Ectodermal cell (in vitro differentiated cells): ENCODE results near the gene CAMKV. TPM values are rescaled to one million over a fixed set of nuclear protein-coding genes. Genes with fewer than 3 reads are reported as not detected.
"Not testable (repeated sequence)": the region's sequence is repeated elsewhere in the genome, so short reads cannot be mapped to it uniquely, and the experiment has no call there.

Experiments
- H3K27ac ChIP-seq: 2 replicates; pipeline ENCODE4 v1.7.0; 2013; ENCODE audit warnings: mild to moderate bottlenecking, low read depth, low read length; ENCODE audit not compliant: insufficient read depth, poor library complexity, severe bottlenecking
- H3K27me3 ChIP-seq: 2 replicates; pipeline ENCODE4 v1.7.0; 2013; ENCODE audit warnings: mild to moderate bottlenecking, low read length; ENCODE audit not compliant: insufficient read depth, control insufficient read depth, poor library complexity, severe bottlenecking
- H3K36me3 ChIP-seq: one replicate; pipeline ENCODE4 v1.7.0; 2013; ENCODE audit warnings: low read length; ENCODE audit not compliant: control insufficient read depth, insufficient read depth
- H3K4me1 ChIP-seq: one replicate; pipeline ENCODE4 v1.7.0; 2013; ENCODE audit warnings: low read length; ENCODE audit not compliant: control insufficient read depth, insufficient read depth
- H3K4me3 ChIP-seq: 2 replicates; pipeline ENCODE4 v1.7.0; 2013; ENCODE audit warnings: low read depth, low read length, control low read depth; ENCODE audit not compliant: insufficient read depth
- H3K9me3 ChIP-seq: 2 replicates; pipeline ENCODE4 v1.7.0; 2013; ENCODE audit warnings: mild to moderate bottlenecking, low read length, moderate library complexity; ENCODE audit not compliant: control insufficient read depth
- WGBS, 2 experiments: methylation state at CpG; one replicate each; pipeline ENCODE4 v1.1.7; 2013; ENCODE audit warnings: missing lambda C conversion rate in 2 of 2; 5-methylcytosine and 5-hydroxymethylcytosine counted together
- polyA plus RNA-seq, 4 experiments: library from polyadenylated mRNA; stranded (reverse); fragments of 50-300 nt; gene quantifications; one replicate each; pipeline ENCODE4 v1.2.3, GENCODE V29; 2013

Gene CAMKV, protein sequence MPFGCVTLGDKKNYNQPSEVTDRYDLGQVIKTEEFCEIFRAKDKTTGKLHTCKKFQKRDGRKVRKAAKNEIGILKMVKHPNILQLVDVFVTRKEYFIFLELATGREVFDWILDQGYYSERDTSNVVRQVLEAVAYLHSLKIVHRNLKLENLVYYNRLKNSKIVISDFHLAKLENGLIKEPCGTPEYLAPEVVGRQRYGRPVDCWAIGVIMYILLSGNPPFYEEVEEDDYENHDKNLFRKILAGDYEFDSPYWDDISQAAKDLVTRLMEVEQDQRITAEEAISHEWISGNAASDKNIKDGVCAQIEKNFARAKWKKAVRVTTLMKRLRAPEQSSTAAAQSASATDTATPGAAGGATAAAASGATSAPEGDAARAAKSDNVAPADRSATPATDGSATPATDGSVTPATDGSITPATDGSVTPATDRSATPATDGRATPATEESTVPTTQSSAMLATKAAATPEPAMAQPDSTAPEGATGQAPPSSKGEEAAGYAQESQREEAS
- polyA plus RNA-seq (2013, experiment 1 of 4), result 24.3 TPM
- polyA plus RNA-seq (2013, experiment 2 of 4), result 22.4 TPM
- 24.6 TPM for polyA plus RNA-seq (2013, experiment 3 of 4)
- 24.0 TPM for polyA plus RNA-seq (2013, experiment 4 of 4)

DNA sequence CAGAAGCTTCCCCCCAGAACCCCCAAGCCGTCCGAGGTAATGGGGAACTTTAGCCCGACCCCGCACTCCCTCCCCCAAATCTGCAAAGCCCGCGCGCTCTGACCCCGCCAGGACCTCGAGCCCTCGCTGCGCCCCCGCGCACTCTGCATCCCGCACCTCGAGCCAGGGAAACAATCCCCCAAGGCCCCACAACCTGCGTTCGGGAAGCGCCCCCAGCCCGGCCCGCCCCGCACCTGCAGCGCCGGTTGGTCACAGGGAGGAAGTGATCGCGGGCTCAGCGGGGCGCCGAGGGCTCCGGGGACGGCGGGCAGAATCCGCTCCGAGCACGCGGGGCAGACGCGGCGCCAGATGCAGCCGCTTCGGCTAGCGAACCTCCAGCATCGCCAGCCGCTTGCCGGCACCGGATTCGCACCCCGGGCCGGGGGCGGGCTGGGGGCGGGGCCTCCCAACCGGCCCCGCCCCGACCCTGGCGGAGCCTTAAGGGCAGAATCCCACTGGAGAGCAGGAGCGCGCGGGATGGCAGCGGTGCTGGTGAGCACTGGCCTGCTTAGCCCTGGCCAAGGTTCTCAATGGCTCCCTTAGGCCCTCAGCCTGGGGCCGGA, at the start of gene CAMKV:
CAMKV (minus strand) TSS at position 382 of the 602 bp plus-strand sequence. CDS start 7,518 bp downstream, outside the sequence.
- Histone ChIP-seq H3K4me1 (peaks cover 42% of the 10 kb centered on the region), H3K36me3 (no peaks in the 10 kb centered on the region), H3K4me3 (peak within 1 kb of the TSS; percentile 54), H3K27me3 (peaks cover 16% of the 10 kb centered on the region), H3K9me3 (no peaks in the 10 kb centered on the region), H3K27ac (no peak within 1 kb of the TSS)
- 0 to 1% methylated on average over 59 of the region's 59 CpGs for WGBS, 2 experiments

DNA sequence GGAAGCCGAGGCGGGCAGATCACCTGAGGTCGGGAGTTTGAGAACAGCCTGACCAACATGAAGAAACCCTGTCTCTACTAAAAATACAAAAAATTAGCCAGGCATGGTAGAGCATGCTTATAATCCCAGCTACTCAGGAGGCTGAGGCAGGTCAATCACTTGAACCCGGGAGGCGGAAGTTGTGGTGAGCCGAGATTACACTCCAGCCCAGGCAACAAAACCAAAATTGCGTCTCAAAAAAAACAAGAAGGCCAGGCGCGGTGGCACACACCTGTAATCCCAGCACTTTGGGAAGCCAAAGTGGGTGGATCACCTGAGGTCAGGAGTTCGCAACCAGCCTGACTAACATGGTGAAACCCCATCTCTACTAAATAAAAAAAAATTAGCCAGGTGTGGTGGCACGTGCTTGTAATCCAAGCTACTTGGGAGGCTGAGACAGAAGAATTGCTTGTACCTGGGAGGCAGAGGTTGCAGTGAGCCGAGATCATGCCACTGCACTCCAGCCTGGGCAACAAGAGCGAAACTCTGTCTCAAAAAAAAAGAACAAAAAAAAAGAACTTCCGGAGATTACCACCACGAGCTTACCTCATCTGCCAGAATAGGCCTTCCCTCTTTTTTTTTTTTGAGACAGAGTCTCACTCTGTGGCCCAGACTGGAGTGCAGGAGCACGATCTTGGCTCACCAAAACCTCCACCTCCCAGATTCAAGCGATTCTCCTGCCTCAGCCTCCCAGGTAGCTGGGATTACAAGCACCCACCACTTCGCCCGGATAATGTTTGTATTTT, 48.3 kb upstream of the CAMKV start:
- not testable (repeated sequence) for H3K36me3 ChIP-seq, H3K4me3 ChIP-seq, H3K9me3 ChIP-seq, H3K27me3 ChIP-seq, H3K27ac ChIP-seq, H3K4me1 ChIP-seq
- WGBS, 2 experiments, result 92 to 96% methylated on average over 19 of the region's 19 CpGs

DNA sequence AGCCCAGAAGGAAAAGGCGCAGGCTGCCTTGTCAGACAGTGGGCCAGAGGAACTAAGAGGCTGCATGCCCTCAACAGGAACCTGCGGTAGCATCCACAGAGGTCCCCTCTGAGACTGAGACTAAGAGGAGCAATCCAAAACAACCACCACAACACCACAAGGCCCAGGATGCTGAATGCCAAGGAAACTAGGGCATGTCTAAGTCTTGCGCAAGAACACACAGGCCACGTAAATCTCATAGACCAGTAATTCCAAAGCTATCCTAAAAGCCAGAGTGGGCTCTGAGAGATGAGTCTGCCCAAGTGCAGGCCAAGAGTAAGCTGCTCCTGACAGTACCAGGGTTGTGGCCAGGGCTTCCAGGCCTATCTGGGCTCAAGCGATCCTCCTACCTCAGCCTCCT, 47.0 kb upstream of the CAMKV start:
- Histone ChIP-seq H3K4me1 (no peaks in the 10 kb centered on the region), H3K36me3 (no peaks in the 10 kb centered on the region), H3K27ac (no peak overlapping the region), H3K27me3 (no peaks in the 10 kb centered on the region), H3K9me3 (no peaks in the 10 kb centered on the region), H3K4me3 (no peak overlapping the region)
- 96% methylated on average over 5 of the region's 5 CpGs for WGBS, 2 experiments

DNA sequence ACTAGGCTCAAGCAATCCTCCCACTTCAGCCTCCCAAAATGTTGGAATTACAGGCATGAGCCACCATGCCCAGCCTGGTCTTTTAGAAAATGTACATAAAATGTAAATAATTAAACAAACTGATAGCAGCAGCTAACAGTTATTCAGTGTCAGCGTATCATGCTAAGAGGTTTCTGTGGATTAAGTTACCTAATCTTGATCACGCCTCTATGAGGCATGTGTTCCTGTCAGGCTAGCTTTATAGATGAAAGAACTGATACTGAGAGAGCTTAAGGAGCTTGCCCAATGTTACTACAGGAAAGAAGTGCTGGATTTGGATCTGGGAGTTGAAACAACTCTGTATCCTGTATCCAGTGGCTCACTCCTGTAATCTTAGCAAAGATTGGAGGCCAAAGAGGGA, 45.2 kb upstream of the CAMKV start:
- WGBS, 2 experiments, result 93 to 97% methylated on average over 2 of the region's 2 CpGs
- H3K4me1 ChIP-seq, result no peaks in the 10 kb centered on the region
- H3K9me3 ChIP-seq, result no peaks in the 10 kb centered on the region
- H3K27me3 ChIP-seq, result peaks cover 4% of the 10 kb centered on the region
- no peaks in the 10 kb centered on the region for H3K36me3 ChIP-seq
- H3K4me3 ChIP-seq, result no peak overlapping the region
- no peak overlapping the region for H3K27ac ChIP-seq

DNA sequence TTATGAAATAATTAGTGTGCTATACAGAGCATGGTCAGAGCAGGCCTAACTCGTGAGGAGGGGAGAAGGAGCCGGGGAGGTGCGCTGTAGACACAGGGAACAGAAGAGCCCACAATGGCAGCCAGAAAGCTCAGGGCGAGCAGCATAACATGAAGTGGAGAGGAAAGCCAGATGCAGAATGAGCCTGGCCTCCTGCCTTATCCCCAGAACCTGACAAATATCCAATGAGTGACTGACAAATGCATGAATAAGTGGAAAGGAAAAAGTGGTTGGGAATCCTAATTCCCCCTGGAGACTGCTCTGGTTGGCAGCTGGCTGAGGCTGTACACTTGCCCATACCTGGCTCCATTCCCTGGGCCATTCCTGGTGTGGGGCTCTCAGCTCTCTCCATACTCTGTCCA, 43.2 kb upstream of the CAMKV start:
- no peak overlapping the region for H3K27ac ChIP-seq
- H3K4me3 ChIP-seq, result no peak overlapping the region
- no peaks in the 10 kb centered on the region for H3K9me3 ChIP-seq
- 89 to 94% methylated on average over 4 of the region's 4 CpGs for WGBS, 2 experiments
- no peaks in the 10 kb centered on the region for H3K4me1 ChIP-seq
- H3K27me3 ChIP-seq, result peaks cover 11% of the 10 kb centered on the region
- H3K36me3 ChIP-seq, result no peaks in the 10 kb centered on the region

DNA sequence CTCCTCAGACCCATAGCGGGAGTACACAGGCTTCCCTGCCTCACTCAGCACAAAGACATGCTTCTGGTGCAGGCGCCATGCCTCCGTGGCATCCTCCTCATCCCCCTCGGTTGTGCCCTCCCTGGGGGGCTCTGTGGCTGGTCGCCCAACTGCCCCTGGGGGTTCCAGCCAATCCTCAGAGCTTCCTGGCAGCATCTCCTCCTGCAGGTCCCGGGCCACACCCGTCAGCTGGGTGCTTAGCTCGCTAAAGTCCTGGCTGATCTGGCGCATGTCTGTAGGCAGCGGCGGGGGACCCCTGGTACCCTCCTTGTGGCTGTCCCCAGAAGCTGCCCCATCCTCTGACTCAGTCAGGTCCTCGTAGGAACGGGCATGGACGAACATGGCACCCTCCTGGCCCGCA, 41.9 kb upstream of the CAMKV start:
- Histone ChIP-seq H3K27me3 (peaks cover 11% of the 10 kb centered on the region), H3K36me3 (no peaks in the 10 kb centered on the region), H3K4me3 (no peak overlapping the region), H3K27ac (no peak overlapping the region), H3K4me1 (no peaks in the 10 kb centered on the region), H3K9me3 (no peaks in the 10 kb centered on the region)
- 94 to 95% methylated on average over 15 of the region's 15 CpGs for WGBS, 2 experiments

DNA sequence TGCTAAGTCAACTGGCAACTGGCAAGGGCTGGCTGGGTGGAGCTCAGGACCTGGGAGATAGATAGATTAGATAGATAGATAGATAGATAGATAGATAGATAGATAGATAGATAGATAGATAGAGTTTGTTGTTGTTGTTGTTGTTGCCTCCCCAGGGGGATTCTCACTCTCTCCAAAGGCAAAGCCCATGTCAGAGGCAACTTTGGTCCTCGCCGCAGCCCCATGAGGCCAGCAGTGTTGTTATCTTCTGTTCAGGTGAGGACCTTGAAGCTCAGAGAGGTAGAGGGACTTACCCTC, 41.4 kb upstream of the CAMKV start:
- 89 to 95% methylated on average over 2 of the region's 2 CpGs for WGBS, 2 experiments
- no peaks in the 10 kb centered on the region for H3K4me1 ChIP-seq
- H3K27ac ChIP-seq, result no peak overlapping the region
- H3K36me3 ChIP-seq, result no peaks in the 10 kb centered on the region
- H3K27me3 ChIP-seq, result peaks cover 11% of the 10 kb centered on the region
- H3K9me3 ChIP-seq, result no peaks in the 10 kb centered on the region
- H3K4me3 ChIP-seq, result no peak overlapping the region

DNA sequence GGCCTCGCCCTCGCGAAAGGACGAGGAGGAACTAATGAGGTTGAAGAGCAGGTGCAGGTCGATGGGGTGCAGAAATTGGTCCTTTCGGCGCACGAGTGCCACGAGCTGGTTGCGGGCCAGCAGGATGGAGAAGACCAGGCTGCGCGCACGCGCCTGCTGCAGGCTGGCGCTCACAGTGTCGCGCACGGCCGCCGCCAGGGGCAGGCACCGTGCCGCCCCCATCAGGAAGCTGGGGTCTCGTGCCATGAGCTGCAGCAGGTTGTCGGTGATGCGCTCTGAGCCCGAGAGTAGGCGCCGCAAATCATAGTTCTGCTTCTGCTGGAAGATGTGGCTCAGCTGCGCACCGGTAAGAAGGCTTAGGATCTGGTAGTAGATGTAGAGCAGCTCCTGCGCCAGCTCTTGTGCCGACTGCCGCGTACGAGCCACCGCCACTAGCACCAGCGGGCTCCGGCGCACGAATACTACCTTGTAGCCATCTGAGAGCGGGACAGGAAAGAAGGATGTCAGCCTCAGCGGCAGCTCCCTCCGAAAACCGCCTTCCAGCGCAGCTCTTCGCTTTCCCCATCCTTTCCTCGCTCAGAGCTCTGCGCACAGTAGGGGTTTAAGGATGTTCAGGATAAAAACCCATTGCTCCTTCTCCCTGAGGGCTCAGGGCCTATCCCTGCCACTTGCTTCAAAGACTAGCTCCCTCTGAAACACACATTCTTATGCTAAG, 40.9 kb upstream of the CAMKV start:
- H3K9me3 ChIP-seq, result no peaks in the 10 kb centered on the region
- no peaks in the 10 kb centered on the region for H3K4me1 ChIP-seq
- WGBS, 2 experiments, result 58 to 61% methylated on average over 48 of the region's 48 CpGs
- peaks cover 11% of the 10 kb centered on the region for H3K27me3 ChIP-seq
- no peaks in the 10 kb centered on the region for H3K36me3 ChIP-seq
- no peak overlapping the region for H3K27ac ChIP-seq
- H3K4me3 ChIP-seq, result peak overlapping the region; percentile 18

DNA sequence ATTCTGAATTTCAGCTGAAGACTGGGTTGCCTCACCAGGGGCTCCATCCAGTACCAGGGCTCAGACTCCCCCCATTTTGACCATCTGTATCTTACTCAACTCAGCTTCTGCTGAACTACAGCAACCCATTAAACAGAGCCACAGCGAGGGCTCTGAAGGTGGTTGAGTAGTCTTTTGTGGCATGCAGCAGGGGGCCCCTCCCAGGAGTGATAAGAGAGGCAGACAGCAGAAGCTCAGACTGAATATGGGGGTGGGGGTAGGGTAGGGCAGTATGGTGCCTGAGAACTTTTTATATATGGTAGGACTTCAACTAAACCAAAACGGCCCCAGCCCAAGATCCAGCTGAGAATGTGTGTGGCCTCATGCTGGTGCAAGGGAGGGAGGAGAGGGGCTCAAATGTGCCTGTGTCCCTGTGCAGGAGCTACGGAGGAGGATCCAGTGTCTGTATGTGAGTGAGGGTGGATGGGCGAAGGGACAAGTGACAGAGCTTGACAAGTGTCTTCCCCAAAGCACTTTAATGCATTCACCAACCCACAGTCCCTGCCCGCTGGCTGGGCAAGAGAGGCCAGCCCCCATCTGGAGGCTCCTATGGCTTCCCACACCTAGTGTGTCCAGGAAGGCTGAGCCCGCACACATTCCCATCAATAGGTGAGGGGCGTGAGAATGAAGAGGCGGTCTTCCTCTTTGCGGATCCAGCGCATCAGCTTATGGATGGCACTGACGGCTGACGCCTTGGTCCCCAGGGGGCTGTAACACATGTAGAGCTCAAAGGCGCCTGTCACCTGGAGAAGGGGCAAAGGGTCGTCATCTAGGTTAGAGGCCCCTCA, 38.9 kb upstream of the CAMKV start:
- H3K9me3 ChIP-seq, result no peaks in the 10 kb centered on the region
- H3K36me3 ChIP-seq, result no peaks in the 10 kb centered on the region
- 82 to 86% methylated on average over 14 of the region's 14 CpGs for WGBS, 2 experiments
- peaks cover 5% of the 10 kb centered on the region for H3K4me1 ChIP-seq
- no peak overlapping the region for H3K27ac ChIP-seq
- no peak overlapping the region for H3K4me3 ChIP-seq
- H3K27me3 ChIP-seq, result peaks cover 11% of the 10 kb centered on the region
